Measurements from ENCODE around the gene B3GAT1.

DNA sequence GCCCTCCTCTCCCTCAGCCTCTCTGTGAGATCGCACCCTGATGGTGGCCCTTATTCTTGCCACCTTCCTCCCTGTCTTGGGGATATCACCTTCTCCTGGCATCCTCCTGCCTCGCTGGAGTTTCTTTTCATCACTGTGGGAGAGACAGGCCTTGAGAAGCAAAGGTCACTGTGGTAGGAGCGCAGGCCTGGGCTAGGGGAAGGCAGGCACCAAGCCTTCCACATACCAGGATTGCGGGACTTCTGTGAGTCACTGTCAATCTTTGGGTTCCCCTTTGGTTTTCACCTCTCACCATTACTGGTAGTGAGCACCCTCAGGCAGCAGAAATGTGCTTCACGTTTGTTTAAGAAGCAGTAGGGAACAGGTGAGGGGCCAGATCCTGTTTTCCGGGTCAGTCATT, 31.2 kb upstream of the B3GAT1 start:
- TF ChIP-seq, protein P1, sequence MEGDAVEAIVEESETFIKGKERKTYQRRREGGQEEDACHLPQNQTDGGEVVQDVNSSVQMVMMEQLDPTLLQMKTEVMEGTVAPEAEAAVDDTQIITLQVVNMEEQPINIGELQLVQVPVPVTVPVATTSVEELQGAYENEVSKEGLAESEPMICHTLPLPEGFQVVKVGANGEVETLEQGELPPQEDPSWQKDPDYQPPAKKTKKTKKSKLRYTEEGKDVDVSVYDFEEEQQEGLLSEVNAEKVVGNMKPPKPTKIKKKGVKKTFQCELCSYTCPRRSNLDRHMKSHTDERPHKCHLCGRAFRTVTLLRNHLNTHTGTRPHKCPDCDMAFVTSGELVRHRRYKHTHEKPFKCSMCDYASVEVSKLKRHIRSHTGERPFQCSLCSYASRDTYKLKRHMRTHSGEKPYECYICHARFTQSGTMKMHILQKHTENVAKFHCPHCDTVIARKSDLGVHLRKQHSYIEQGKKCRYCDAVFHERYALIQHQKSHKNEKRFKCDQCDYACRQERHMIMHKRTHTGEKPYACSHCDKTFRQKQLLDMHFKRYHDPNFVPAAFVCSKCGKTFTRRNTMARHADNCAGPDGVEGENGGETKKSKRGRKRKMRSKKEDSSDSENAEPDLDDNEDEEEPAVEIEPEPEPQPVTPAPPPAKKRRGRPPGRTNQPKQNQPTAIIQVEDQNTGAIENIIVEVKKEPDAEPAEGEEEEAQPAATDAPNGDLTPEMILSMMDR (conservative IDR thresholded peaks at IDR 0.05 in 1 of 2, IDR thresholded peaks at IDR 0.05 in 1 of 2; ENCODE audit: extremely low read depth in 1 of 2, insufficient read depth in 1 of 2, low read depth in 1 of 2, low read length in 2 of 2) = no peak
- no peak for TF ChIP-seq EZH2 (IDR thresholded peaks at IDR 0.05; ENCODE audit: borderline replicate concordance, low read length)

Measured in mammary epithelial cell (primary cell).